Ishikawa (cell line): Measurements from ENCODE around the gene SCNN1A.
A peak's percentile ranks its signal among the peaks of the same experiment; 100 is the strongest.

Source experiments
- CEBPB ChIP-seq: IDR thresholded peaks from 2 replicates; pipeline ENCODE4 v1.6.1; 2012
- CREB1 ChIP-seq: IDR thresholded peaks from 2 replicates; pipeline ENCODE4 v1.6.1; 2012; ENCODE audit warnings: low read depth
- EGR1 ChIP-seq: IDR thresholded peaks from 2 replicates; pipeline ENCODE4 v1.6.1; 2012
- EP300 ChIP-seq: IDR thresholded peaks from 2 replicates; pipeline ENCODE4 v1.6.1; 2012; ENCODE audit warnings: borderline replicate concordance
- FOXM1 ChIP-seq: IDR thresholded peaks from 2 replicates; pipeline ENCODE4 v1.6.1; 2012; ENCODE audit warnings: low read depth, borderline replicate concordance
- NFIC ChIP-seq: IDR thresholded peaks from 2 replicates; pipeline ENCODE4 v1.6.1; 2012
- RAD21 ChIP-seq: IDR thresholded peaks from 2 replicates; pipeline ENCODE4 v1.6.1; 2012; ENCODE audit warnings: low read depth
- TAF1 ChIP-seq: IDR thresholded peaks from 2 replicates; pipeline ENCODE4 v1.6.1; 2012; ENCODE audit warnings: low read depth, mild to moderate bottlenecking
- TCF12 ChIP-seq: IDR thresholded peaks from 2 replicates; pipeline ENCODE4 v1.6.1; 2012; ENCODE audit warnings: low read depth
- TEAD4 ChIP-seq: IDR thresholded peaks from 2 replicates; pipeline ENCODE4 v1.6.1; 2012
- YY1 ChIP-seq: IDR thresholded peaks from 2 replicates; pipeline ENCODE4 v1.6.1; 2012; ENCODE audit warnings: low read depth
- ZBTB7A ChIP-seq: IDR thresholded peaks from 2 replicates; pipeline ENCODE4 v1.6.1; 2012; ENCODE audit warnings: low read depth
- TF ChIP-seq, protein P1 (sequence below): IDR thresholded peaks from 2 replicates; pipeline ENCODE4 v1.6.1; 2012
- TF ChIP-seq, protein P2 (sequence below): IDR thresholded peaks from 2 replicates; pipeline ENCODE4 v1.6.1; 2012
- TF ChIP-seq, protein P3 (sequence below): IDR thresholded peaks from 2 replicates; pipeline ENCODE4 v1.6.1; 2012; ENCODE audit warnings: low read depth, mild to moderate bottlenecking

The SCNN1A gene

DNA sequence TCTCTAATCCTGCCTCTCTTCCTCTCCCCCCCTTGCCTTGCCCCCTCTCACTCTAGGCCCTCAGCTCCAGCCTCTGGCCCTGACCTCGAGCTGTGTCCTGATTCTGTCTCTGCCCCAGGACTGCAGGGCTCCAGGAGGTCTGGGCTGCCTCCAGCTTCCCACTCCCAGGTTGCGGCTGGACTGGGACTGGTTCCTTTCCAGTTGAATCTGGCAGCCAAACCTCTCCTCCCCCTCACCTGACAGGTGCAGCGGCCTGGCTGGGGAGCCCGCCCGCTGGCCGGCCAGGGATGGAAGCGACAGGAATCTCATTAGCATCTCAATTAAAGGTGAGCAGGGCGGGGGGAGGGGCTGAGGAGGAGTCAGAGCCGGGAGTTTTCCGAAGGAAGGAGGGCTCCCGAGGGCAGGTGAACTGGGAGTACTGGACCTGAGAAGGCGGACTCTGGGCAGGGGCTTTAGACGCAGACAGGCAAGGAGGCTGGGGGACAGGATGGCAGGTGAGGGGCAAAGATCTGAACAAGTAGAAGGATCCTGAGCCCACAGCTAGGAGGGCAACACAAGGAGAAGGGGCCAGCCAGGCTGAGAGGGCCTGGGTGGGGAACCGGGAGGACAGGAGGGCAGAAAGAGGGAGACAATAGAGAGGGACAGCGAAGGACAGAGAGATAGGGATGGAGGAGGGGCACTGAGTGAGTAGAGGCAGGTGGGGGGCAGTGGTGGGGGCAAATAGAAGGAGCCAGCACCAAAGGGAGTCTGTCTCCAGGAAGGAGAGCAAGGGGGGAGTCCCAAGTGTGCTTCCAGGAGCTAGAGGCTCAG lies at the start of gene SCNN1A:
TSS of gene SCNN1A (minus strand) at position 295 of the 810 bp plus-strand sequence. CDS start 780 bp downstream, outside the sequence.
- TF ChIP-seq CREB1, result no peak
- peak; percentile 14; the same call in 1 of the 2 replicates for TF ChIP-seq RAD21
- peak; percentile 47; the same call in 1 of the 2 replicates for TF ChIP-seq ZBTB7A
- peak; percentile 83 for TF ChIP-seq TEAD4
- TF ChIP-seq EGR1, result peak; percentile 34
- TF ChIP-seq TCF12, result peak; percentile 96
- TF ChIP-seq, protein P1, sequence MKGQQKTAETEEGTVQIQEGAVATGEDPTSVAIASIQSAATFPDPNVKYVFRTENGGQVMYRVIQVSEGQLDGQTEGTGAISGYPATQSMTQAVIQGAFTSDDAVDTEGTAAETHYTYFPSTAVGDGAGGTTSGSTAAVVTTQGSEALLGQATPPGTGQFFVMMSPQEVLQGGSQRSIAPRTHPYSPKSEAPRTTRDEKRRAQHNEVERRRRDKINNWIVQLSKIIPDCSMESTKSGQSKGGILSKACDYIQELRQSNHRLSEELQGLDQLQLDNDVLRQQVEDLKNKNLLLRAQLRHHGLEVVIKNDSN, result peak; percentile 40
- TF ChIP-seq TAF1, result peak; percentile 62
- TF ChIP-seq CEBPB, result no peak
- peak; percentile 64; the same call in 1 of the 2 replicates for TF ChIP-seq YY1
- TF ChIP-seq, protein P2, sequence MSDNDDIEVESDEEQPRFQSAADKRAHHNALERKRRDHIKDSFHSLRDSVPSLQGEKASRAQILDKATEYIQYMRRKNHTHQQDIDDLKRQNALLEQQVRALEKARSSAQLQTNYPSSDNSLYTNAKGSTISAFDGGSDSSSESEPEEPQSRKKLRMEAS, result peak; percentile 66
- TF ChIP-seq, protein P3, sequence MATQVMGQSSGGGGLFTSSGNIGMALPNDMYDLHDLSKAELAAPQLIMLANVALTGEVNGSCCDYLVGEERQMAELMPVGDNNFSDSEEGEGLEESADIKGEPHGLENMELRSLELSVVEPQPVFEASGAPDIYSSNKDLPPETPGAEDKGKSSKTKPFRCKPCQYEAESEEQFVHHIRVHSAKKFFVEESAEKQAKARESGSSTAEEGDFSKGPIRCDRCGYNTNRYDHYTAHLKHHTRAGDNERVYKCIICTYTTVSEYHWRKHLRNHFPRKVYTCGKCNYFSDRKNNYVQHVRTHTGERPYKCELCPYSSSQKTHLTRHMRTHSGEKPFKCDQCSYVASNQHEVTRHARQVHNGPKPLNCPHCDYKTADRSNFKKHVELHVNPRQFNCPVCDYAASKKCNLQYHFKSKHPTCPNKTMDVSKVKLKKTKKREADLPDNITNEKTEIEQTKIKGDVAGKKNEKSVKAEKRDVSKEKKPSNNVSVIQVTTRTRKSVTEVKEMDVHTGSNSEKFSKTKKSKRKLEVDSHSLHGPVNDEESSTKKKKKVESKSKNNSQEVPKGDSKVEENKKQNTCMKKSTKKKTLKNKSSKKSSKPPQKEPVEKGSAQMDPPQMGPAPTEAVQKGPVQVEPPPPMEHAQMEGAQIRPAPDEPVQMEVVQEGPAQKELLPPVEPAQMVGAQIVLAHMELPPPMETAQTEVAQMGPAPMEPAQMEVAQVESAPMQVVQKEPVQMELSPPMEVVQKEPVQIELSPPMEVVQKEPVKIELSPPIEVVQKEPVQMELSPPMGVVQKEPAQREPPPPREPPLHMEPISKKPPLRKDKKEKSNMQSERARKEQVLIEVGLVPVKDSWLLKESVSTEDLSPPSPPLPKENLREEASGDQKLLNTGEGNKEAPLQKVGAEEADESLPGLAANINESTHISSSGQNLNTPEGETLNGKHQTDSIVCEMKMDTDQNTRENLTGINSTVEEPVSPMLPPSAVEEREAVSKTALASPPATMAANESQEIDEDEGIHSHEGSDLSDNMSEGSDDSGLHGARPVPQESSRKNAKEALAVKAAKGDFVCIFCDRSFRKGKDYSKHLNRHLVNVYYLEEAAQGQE, result no peak
- peak; percentile 85 for TF ChIP-seq EP300
- peak; percentile 87 for TF ChIP-seq NFIC
- peak; percentile 79 for TF ChIP-seq FOXM1

DNA sequence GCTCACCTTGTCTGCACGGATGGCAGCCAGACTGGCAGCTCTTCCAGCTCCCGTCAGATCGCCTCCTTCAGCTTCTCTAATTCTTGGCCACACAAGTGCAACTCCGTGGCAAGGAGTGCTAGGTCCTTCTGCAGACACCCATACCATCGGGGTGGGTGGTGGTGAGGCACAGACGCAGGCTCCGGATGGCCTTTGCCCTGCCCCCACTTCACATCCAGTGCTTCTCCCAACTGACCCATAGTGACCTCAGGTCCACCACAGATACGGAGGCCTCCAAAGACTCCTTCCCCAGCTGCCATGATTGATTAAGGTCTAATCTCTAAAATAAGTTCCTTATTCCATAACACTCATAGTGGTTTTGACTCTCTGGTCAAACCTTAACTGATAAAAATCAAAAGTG lies 49.5 kb upstream of the SCNN1A start:
- TF ChIP-seq RAD21 (no peak), EGR1 (no peak), YY1 (no peak), TCF12 (no peak), ZBTB7A (no peak), TAF1 (no peak), NFIC (no peak), CREB1 (no peak)
- TF ChIP-seq, protein P1, result no peak

DNA sequence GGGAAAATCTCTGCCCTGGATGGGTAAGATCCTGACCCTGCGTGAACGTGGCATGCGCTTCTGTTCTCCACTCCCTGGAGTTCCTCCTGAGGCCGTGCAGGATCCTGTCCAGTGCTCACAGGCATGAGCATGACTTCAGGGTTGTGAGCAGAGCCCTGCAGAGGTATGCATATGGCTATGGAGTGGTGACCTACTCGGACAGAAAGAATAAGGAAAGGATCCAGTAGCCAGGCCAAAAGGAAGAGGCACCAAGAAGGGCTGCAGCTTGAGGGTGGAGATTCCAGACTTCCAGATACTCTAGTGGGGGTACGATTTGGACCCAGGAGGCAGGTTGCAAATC lies 48.6 kb upstream of the SCNN1A start:
- TF ChIP-seq EP300 (no peak), ZBTB7A (no peak), TAF1 (no peak), TCF12 (no peak), NFIC (no peak), CEBPB (no peak), RAD21 (no peak)
- TF ChIP-seq, protein P2, result no peak

DNA sequence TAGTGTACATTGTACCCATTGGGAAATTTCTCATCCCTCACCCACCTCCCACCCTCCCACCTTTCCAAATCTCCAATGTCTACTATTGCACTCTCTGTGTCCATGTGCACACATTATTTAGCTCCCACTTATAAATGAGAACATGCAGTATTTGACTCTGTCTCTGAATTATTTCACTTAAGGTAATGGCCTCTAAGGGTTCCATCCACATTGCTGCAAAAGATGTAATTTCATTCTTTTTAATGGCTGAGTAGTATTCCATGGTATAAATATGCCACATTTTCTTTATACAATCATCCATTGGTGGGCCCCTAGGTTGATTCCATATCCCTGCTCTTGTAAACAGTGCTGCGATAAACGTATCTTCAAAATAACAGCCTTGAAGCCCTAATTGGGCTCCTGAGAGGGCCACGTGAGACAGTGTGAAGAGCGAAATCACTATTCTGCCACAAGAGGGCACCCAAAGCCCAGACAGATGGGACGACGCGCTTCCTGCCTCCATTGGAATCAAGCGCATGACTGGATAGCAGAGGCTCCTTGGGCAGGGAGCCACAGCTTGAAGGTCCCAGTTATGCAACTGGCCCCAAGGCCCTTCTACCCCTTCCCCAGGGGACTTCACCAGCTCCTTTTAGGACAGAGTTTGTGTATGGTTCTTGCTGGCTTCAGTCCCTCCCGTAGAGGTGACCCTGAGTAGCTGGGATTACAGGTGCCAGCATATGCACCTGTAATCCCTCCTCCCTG lies 48.1 kb upstream of the SCNN1A start:
- TF ChIP-seq CREB1 (no peak), NFIC (no peak), TAF1 (no peak), CEBPB (peak; percentile 56; the same call in 1 of the 2 replicates), ZBTB7A (no peak), EP300 (no peak), TEAD4 (no peak; the same call in 1 of the 2 replicates), EGR1 (no peak), YY1 (peak; percentile 68), RAD21 (peak; percentile 100), TCF12 (no peak), FOXM1 (no peak)
- TF ChIP-seq, protein P3, result no peak
- TF ChIP-seq, protein P2, result peak; percentile 99
- TF ChIP-seq, protein P1, result peak; percentile 92
